ENCODE results near the gene CELSR1. TPM values are rescaled to one million over a fixed set of nuclear protein-coding genes. Genes with fewer than 3 reads are reported as not detected.
A peak's percentile ranks its signal among the peaks of the same experiment; 100 is the strongest.

Gene CELSR1
- total and polyA plus RNA-seq, 2 of the 13 experiments (the other 11 are each of a cell fraction or from before 2014, with no cell fraction given) = 0.78 to 1.8 TPM

- TF ChIP-seq REST (IDR thresholded peaks at IDR 0.05; ENCODE audit: borderline replicate concordance in 1 of 2, low read depth in 1 of 2, low read length in 2 of 2) (no peak; a peak in 2 of 4 replicates), EP300 (IDR thresholded peaks at IDR 0.05; ENCODE audit: low read depth in 2 of 2, low read length in 2 of 2) (0 out of 4 replicates have a peak, but pooled peaks of 1 of the 2 experiments have one; percentile 37), EP300 (CRISPR knock-in tag; IDR thresholded peaks at IDR 0.05; ENCODE audit: borderline replicate concordance) (no peak; the same call in 1 of the 2 replicates), ZNF709 (CRISPR knock-in tag; IDR thresholded peaks at IDR 0.05) (peak; percentile 95), ZFX (CRISPR knock-in tag; IDR thresholded peaks at IDR 0.05; ENCODE audit: low read depth) (peak; percentile 99), ZNF749 (CRISPR knock-in tag; IDR thresholded peaks at IDR 0.05; ENCODE audit: borderline replicate concordance) (peak; percentile 77), TFDP2 (CRISPR knock-in tag; IDR thresholded peaks at IDR 0.05) (peak; percentile 79), ARID4A (CRISPR knock-in tag; IDR thresholded peaks at IDR 0.05; ENCODE audit: borderline replicate concordance) (peak; percentile 95), CAMTA2 (CRISPR knock-in tag; IDR thresholded peaks at IDR 0.05; ENCODE audit: borderline replicate concordance) (peak; percentile 96), RERE (CRISPR knock-in tag; IDR thresholded peaks at IDR 0.05; ENCODE audit: low read depth) (0 out of 2 replicates have a peak, but pooled peaks have one; percentile 49), POLR2A (IDR thresholded peaks at IDR 0.05; ENCODE audit: insufficient read depth in 1 of 2, low read depth in 2 of 2, low read length in 2 of 2) (peak; percentile 83 to 85)
These were observed 202.0 kb downstream of the CELSR1 start, which contains the start of gene TRMU (continued) for GRCh38 chr22:46335201-46336118.
